ENCODE results near the gene FOXF1.

The FOXF1 gene

DNA sequence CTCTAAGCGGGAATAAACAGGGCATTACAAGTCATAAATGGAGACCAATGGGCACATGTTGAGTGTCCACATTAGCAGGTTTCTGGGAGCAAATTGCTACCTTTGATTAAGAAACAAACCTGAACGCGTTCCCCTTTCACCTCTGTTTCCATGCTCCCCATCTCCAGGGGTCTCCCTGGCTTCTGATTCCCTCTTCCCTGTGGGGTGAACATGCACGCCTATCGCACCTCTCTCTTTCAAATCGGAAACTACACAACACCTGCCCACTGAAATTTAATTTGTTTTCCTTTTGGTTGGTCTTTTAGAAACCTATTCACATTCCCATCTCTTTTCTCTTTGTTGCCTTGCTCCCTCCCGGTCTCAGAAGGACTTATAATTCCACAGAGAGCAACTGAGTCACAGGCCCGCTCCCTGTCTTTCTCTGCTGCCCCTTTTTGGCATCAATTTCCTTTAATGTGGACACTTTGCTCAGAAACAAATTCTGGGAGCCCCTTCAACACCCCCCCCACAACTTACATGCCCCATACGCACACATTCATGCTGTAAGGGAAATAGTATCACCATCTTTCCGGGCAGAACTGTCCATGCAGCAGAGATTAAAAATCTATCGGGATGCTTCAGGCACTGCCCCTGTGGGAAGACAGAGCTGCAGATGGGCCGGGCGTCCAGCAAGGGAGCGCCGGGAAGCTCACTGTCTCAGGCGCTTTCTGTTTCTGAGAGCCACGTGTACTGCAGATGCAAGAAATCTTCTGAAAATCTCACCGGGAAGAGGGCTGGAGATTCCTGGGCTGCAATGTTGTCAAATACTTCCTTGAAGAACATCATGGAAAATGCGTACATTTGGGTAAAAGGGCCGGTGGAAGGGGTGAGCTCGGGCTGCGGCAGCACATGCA lies 7.2 kb upstream of the FOXF1 start:
- Histone ChIP-seq H3K9me3 (ENCODE audit: control insufficient read depth, low read length) (no peaks in the 10 kb centered on the region), H2AFZ (no peak overlapping the region), H3K9ac (no peak overlapping the region), H3K36me3 (ENCODE audit: control insufficient read depth, insufficient read depth, low read length) (no peaks in the 10 kb centered on the region), H3K79me2 (no peaks in the 10 kb centered on the region), H3K27ac (no peak overlapping the region), H3K27me3 (ENCODE audit: control insufficient read depth, insufficient read depth, low read length) (peaks cover 20% of the 10 kb centered on the region), H3K4me3 (ENCODE audit: low read depth, low read length) (no peak overlapping the region), H3K4me2 (ENCODE audit: low read length) (no peak overlapping the region), H3K4me1 (no peaks in the 10 kb centered on the region)
- TF ChIP-seq, protein P1, sequence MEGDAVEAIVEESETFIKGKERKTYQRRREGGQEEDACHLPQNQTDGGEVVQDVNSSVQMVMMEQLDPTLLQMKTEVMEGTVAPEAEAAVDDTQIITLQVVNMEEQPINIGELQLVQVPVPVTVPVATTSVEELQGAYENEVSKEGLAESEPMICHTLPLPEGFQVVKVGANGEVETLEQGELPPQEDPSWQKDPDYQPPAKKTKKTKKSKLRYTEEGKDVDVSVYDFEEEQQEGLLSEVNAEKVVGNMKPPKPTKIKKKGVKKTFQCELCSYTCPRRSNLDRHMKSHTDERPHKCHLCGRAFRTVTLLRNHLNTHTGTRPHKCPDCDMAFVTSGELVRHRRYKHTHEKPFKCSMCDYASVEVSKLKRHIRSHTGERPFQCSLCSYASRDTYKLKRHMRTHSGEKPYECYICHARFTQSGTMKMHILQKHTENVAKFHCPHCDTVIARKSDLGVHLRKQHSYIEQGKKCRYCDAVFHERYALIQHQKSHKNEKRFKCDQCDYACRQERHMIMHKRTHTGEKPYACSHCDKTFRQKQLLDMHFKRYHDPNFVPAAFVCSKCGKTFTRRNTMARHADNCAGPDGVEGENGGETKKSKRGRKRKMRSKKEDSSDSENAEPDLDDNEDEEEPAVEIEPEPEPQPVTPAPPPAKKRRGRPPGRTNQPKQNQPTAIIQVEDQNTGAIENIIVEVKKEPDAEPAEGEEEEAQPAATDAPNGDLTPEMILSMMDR (IDR thresholded peaks at IDR 0.05) = no peak

DNA sequence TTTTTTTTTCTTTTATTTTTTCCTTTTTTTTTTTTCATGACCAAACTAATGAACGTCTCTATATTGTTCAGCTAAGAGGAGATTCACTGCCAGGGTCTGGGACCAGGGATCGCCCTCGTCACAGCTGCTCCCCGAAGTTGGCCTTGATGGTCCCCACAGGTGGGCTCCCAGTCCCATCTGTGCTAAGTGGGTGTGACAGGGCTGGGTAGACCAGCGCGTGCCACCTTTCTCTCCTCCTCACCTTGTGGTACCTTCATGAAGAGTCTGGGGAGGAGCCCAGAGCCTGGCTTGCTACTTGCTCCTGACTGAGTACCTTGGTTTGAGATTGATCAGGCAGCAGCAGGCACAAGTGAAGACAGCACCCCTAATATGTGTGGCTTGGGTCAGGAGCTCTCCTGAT lies 6.5 kb upstream of the FOXF1 start:
- H2AFZ ChIP-seq = no peak overlapping the region
- no peak overlapping the region for H3K27ac ChIP-seq
- no peaks in the 10 kb centered on the region for H3K36me3 ChIP-seq (ENCODE audit: control insufficient read depth, insufficient read depth, low read length)
- TF ChIP-seq, protein P1 (IDR thresholded peaks at IDR 0.05) = no peak
- H3K4me2 ChIP-seq (ENCODE audit: low read length) = no peak overlapping the region
- no peak overlapping the region for H3K9ac ChIP-seq
- H3K4me3 ChIP-seq (ENCODE audit: low read depth, low read length) = no peak overlapping the region
- H3K79me2 ChIP-seq = no peaks in the 10 kb centered on the region
- H3K9me3 ChIP-seq (ENCODE audit: control insufficient read depth, low read length) = no peaks in the 10 kb centered on the region
- H3K4me1 ChIP-seq = no peaks in the 10 kb centered on the region
- H3K27me3 ChIP-seq (ENCODE audit: control insufficient read depth, insufficient read depth, low read length) = peaks cover 20% of the 10 kb centered on the region

DNA sequence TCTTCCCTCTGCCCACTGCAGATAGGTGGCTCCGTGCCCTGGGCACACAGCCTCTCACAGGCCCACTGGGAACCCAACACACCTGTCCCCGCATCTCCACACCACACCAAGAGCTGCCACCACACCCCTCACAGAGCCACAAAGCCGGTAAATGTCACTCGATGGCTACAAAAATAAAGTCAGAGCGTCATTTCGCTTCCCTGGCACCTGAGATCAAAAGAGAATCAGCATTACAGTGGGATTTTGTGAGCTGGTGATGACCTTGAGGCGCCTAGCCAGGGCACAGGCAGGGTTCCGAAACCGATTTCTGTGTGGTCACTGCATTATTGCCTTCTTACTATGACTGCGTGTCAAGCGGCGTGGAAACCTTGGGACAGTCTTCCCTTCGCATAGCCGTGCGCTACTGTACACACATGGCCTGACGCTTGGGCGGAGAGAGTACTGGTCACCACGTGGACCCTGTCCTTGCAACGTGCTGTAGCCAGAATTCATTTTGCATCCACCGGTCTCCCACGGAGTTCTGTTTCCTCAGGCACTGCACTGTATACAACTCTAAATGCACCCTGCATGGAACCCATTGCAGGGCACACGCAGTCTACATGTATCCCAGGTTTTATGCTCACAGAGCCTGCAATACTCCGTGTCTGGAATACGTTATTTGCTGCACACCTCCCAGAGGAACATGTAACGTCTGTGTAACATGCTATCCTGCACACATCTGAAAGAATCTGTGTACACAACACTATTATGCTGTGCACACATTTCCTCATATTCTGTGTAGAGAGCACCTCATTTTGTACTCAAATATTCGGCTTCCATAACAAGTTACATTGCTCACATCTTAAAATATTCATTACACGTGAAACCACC lies 5.8 kb upstream of the FOXF1 start:
- peaks cover 20% of the 10 kb centered on the region for H3K27me3 ChIP-seq (ENCODE audit: control insufficient read depth, insufficient read depth, low read length)
- no peak overlapping the region for H3K27ac ChIP-seq

DNA sequence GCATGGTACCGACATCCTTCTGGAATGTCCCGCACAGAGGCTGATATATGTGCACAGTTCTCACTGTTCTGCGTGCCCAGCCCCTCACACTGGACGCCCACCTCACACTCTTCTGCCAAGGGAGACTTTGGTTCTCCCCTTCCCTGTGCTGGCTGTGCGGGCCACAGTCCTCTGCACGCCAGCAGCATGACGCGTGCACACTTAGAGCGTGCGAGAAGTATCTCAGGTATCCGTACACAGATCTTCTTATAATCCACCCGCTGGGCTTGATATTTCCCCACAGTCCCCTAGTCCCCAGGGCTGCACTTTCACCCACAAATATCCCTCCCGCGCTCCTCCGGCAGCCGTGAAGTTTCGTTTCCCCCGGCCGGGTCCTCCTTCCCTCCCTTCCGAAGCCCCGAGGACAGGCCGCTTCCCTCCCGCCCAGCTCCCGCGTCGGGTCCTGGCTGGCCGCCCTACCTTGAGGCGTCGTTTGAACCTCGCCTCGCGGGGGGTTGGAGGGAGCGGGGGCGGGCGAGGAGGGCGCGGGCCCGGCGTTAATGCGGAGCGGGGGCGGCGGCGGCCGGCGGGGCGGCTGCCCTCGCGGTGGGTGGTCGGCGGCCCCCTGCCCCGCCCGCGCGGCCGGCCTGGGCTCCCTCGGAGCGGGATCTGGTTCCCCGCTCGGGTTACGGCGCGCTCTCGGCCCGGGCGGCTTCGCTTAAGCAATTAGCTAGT lies 5.0 kb upstream of the FOXF1 start:
- Histone ChIP-seq H3K36me3 (ENCODE audit: control insufficient read depth, insufficient read depth, low read length) (no peaks in the 10 kb centered on the region), H3K4me1 (no peaks in the 10 kb centered on the region), H2AFZ (no peak overlapping the region), H3K9ac (no peak overlapping the region), H3K27me3 (ENCODE audit: control insufficient read depth, insufficient read depth, low read length) (peaks cover 20% of the 10 kb centered on the region), H3K4me3 (ENCODE audit: low read depth, low read length) (no peak overlapping the region), H3K27ac (no peak overlapping the region), H3K79me2 (no peaks in the 10 kb centered on the region), H3K9me3 (ENCODE audit: control insufficient read depth, low read length) (no peaks in the 10 kb centered on the region), H3K4me2 (ENCODE audit: low read length) (no peak overlapping the region)
- TF ChIP-seq, protein P1 (IDR thresholded peaks at IDR 0.05) = no peak

More for the DNA sequence above, 5.8 kb upstream of the FOXF1 start:
- H3K36me3 ChIP-seq (ENCODE audit: control insufficient read depth, insufficient read depth, low read length) = no peaks in the 10 kb centered on the region
- H3K9me3 ChIP-seq (ENCODE audit: control insufficient read depth, low read length) = no peaks in the 10 kb centered on the region
- H3K4me2 ChIP-seq (ENCODE audit: low read length) = no peak overlapping the region
- no peak overlapping the region for H3K4me3 ChIP-seq (ENCODE audit: low read depth, low read length)
- no peaks in the 10 kb centered on the region for H3K4me1 ChIP-seq
- H2AFZ ChIP-seq = no peak overlapping the region
- TF ChIP-seq, protein P1 (IDR thresholded peaks at IDR 0.05) = no peak
- no peak overlapping the region for H3K9ac ChIP-seq
- H3K79me2 ChIP-seq = no peaks in the 10 kb centered on the region

Data from parathyroid adenoma (tissue), 2 donors.